Measurements from ENCODE around the gene MLYCD.
A peak's percentile ranks its signal among the peaks of the same experiment; 100 is the strongest.

Gene MLYCD

GRCh38 chr16:83926726-83927397, 27.9 kb downstream of the MLYCD start:
- in situ Hi-C loops (cut with HindIII; ENCODE audit: low pct_ligation_motif_present, low sequenced_read_pairs): no loop called here
- Histone ChIP-seq H3K4me3 (ENCODE audit: low read depth, low read length) (no peak overlapping the region), H3K27ac (no peak overlapping the region), H3K27me3 (replicated peaks) (no peaks in the 10 kb centered on the region), H3K36me3 (replicated peaks) (no peaks in the 10 kb centered on the region)
- DNase-seq: peak; percentile 51
- TF ChIP-seq CTCF (IDR thresholded peaks at IDR 0.05; ENCODE audit: low read depth, low read length, missing control alignments): peak; percentile 97

GRCh38 chr16:83928341-83929055, 29.6 kb downstream of the MLYCD start:
- TF ChIP-seq CTCF (IDR thresholded peaks at IDR 0.05; ENCODE audit: low read depth, low read length, missing control alignments): no peak
- no peak overlapping the region for H3K4me3 ChIP-seq (ENCODE audit: low read depth, low read length)
- in situ Hi-C loops (cut with HindIII; ENCODE audit: low pct_ligation_motif_present, low sequenced_read_pairs): no loop called here
- peak; percentile 43 for DNase-seq
- H3K27me3 ChIP-seq (replicated peaks): no peaks in the 10 kb centered on the region
- H3K36me3 ChIP-seq (replicated peaks): no peaks in the 10 kb centered on the region
- no peak overlapping the region for H3K27ac ChIP-seq

GRCh38 chr16:83929811-83930555, 31.1 kb downstream of the MLYCD start:
- Histone ChIP-seq H3K27me3 (replicated peaks) (no peaks in the 10 kb centered on the region), H3K36me3 (replicated peaks) (no peaks in the 10 kb centered on the region), H3K27ac (no peak overlapping the region), H3K4me3 (ENCODE audit: low read depth, low read length) (no peak overlapping the region)
- in situ Hi-C loops (cut with HindIII; ENCODE audit: low pct_ligation_motif_present, low sequenced_read_pairs): no loop called here
- no peak for TF ChIP-seq CTCF (IDR thresholded peaks at IDR 0.05; ENCODE audit: low read depth, low read length, missing control alignments)
- no peak for DNase-seq

GRCh38 chr16:83930730-83931500, 32.0 kb downstream of the MLYCD start:
- in situ Hi-C loops (cut with HindIII; ENCODE audit: low pct_ligation_motif_present, low sequenced_read_pairs): no loop called here
- Histone ChIP-seq H3K27ac (no peak overlapping the region), H3K4me3 (ENCODE audit: low read depth, low read length) (no peak overlapping the region), H3K27me3 (replicated peaks) (no peaks in the 10 kb centered on the region), H3K36me3 (replicated peaks) (no peaks in the 10 kb centered on the region)
- DNase-seq: no peak
- TF ChIP-seq CTCF (IDR thresholded peaks at IDR 0.05; ENCODE audit: low read depth, low read length, missing control alignments): no peak

GRCh38 chr16:83931556-83931955, 32.6 kb downstream of the MLYCD start:
- Histone ChIP-seq H3K27ac (no peak overlapping the region), H3K36me3 (replicated peaks) (no peaks in the 10 kb centered on the region), H3K27me3 (replicated peaks) (no peaks in the 10 kb centered on the region), H3K4me3 (ENCODE audit: low read depth, low read length) (no peak overlapping the region)
- in situ Hi-C loops (cut with HindIII; ENCODE audit: low pct_ligation_motif_present, low sequenced_read_pairs): no loop called here
- TF ChIP-seq CTCF (IDR thresholded peaks at IDR 0.05; ENCODE audit: low read depth, low read length, missing control alignments): no peak
- no peak for DNase-seq
